Measurements from ENCODE around the gene TXLNB.

GRCh38 chr6:139270249-139270648, 21.5 kb downstream of the TXLNB start:
- TF ChIP-seq CTCF (IDR thresholded peaks at IDR 0.05) = no peak
- TF ChIP-seq POLR2A (IDR thresholded peaks at IDR 0.05) = no peak
